Measurements from ENCODE around the gene NRP1.

DNA sequence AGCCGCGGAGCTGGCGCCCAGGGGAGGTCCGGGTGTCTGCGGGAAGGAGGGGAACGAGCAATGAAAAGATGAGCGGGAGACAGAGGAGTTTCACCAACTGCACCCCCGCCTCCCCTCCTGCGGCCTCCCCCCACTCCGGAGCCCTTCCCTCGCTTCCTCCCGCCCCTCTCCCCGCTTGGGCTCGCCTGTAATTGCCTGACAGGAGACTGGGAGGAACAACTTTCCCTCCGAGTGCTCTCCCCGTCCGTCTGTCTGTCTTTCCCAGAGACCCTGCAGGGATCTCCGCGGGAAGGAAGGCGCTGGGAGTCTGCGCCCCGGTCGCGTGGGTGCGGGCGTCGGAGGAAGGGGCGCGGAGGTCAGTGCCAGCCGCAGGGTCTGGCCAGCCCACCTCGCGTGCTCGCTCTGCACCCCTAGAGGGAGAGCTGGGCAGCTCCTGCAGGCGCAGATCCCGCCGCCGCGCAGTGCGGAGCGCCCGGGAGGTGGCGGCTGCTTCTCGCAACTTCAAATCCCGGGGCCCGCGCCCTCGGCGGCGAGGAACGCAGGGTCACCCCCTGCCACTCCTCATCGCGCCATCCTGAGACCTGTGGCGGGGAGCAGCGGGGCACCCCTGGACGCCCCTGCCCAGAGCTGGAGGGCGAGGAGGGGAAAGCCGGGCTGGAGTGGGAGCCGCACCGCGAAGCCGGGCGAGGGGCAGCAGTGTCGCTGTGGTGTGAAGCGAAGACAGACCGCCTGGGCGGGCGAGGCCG lies 511 bp upstream of the NRP1 start:
- TF ChIP-seq POLR2A (IDR thresholded peaks at IDR 0.05; ENCODE audit: low read length) (peak; percentile 45), ZFP36 (IDR thresholded peaks at IDR 0.05; ENCODE audit: borderline replicate concordance, partially characterized antibody) (no peak)
- TF ChIP-seq, protein P1, sequence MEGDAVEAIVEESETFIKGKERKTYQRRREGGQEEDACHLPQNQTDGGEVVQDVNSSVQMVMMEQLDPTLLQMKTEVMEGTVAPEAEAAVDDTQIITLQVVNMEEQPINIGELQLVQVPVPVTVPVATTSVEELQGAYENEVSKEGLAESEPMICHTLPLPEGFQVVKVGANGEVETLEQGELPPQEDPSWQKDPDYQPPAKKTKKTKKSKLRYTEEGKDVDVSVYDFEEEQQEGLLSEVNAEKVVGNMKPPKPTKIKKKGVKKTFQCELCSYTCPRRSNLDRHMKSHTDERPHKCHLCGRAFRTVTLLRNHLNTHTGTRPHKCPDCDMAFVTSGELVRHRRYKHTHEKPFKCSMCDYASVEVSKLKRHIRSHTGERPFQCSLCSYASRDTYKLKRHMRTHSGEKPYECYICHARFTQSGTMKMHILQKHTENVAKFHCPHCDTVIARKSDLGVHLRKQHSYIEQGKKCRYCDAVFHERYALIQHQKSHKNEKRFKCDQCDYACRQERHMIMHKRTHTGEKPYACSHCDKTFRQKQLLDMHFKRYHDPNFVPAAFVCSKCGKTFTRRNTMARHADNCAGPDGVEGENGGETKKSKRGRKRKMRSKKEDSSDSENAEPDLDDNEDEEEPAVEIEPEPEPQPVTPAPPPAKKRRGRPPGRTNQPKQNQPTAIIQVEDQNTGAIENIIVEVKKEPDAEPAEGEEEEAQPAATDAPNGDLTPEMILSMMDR (IDR thresholded peaks at IDR 0.05) = peak; percentile 48
